ENCODE measurements around the gene NLRP6.

DNA sequence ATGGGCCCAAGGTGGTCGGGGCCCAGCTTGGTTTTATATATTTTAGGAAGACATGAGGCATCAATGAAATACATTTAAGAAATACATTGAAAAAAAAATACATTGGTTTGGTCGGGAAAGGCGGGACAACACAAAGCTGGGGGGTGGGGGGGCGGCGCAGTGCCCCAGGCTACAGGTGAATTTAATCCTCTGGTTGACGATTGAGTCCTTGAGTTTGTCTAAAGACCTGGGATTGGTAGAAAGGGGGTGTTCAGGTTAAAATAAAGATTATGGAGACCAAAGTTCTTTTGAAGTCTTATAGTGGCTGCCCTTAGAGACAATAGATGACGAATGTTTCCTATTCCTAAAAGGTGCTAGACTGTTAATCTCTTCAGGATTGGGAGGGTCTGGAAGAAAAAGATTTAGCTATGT is 38.7 kb downstream of the NLRP6 start:
- TF ChIP-seq CTCF (IDR thresholded peaks at IDR 0.05) (no peak), EP300 (IDR thresholded peaks at IDR 0.05) (no peak), POLR2A (IDR thresholded peaks at IDR 0.05) (no peak)
